ENCODE data around the gene SLAMF9. TPM values are rescaled to one million over a fixed set of nuclear protein-coding genes. Genes with fewer than 3 reads are reported as not detected.

Gene SLAMF9
- polyA plus RNA-seq, 2 of the 4 experiments (the other 2 are of a cell fraction): 0.22 to 0.25 TPM

DNA sequence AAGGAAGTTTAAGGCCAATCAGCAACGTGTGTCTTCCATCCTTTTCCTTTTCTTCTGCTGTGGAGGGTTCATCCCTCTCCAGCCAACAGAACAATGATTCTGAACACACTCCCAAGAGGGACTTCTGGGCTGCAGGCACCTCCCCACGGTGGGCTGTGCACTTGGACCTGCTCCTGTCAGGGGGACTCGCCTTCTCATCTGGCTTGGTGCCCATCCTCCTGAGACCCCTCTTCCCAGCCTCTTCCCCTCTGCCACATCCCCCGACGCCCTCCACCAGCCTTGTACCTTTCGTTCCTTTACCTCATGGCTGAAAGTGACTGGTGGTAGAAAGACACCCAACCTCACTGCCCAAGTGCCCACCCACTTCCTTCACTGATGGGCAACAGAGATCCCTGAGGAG lies 26.0 kb upstream of the SLAMF9 start:
- no peaks in the 10 kb centered on the region for H3K9me3 ChIP-seq
- POLR2A ChIA-PET: no interaction called here
- H3K4me2 ChIP-seq: no peak overlapping the region
- TF ChIP-seq, protein P1, sequence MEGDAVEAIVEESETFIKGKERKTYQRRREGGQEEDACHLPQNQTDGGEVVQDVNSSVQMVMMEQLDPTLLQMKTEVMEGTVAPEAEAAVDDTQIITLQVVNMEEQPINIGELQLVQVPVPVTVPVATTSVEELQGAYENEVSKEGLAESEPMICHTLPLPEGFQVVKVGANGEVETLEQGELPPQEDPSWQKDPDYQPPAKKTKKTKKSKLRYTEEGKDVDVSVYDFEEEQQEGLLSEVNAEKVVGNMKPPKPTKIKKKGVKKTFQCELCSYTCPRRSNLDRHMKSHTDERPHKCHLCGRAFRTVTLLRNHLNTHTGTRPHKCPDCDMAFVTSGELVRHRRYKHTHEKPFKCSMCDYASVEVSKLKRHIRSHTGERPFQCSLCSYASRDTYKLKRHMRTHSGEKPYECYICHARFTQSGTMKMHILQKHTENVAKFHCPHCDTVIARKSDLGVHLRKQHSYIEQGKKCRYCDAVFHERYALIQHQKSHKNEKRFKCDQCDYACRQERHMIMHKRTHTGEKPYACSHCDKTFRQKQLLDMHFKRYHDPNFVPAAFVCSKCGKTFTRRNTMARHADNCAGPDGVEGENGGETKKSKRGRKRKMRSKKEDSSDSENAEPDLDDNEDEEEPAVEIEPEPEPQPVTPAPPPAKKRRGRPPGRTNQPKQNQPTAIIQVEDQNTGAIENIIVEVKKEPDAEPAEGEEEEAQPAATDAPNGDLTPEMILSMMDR (IDR thresholded peaks at IDR 0.05): no peak
- TF ChIP-seq BHLHE40 (IDR thresholded peaks at IDR 0.05; ENCODE audit: low read depth, low read length) (no peak), CBX8 (IDR thresholded peaks at IDR 0.05) (no peak), SREBF2 (IDR thresholded peaks at IDR 0.05) (no peak), ZSCAN20 (CRISPR knock-in tag; IDR thresholded peaks at IDR 0.05) (no peak), POLR2A (IDR thresholded peaks at IDR 0.05; ENCODE audit: low read length) (no peak), ZFP36 (IDR thresholded peaks at IDR 0.05; ENCODE audit: borderline replicate concordance, partially characterized antibody) (no peak), EP300 (IDR thresholded peaks at IDR 0.05) (no peak), MAFK (IDR thresholded peaks at IDR 0.05; ENCODE audit: partially characterized antibody) (no peak)
- no peak overlapping the region for H3K27ac ChIP-seq
- no peaks in the 10 kb centered on the region for H3K4me1 ChIP-seq
- H3K4me3 ChIP-seq: no peak overlapping the region
- CTCF ChIA-PET: no interaction called here
- no peak for FAIRE-seq
- 15% methylated on average over 6 of the region's 6 CpGs for WGBS (ENCODE audit: missing lambda C conversion rate)
- no peak for DNase-seq (ENCODE audit: low read depth in 1 of 2, low spot score in 1 of 2)
- ATAC-seq: no peak

DNA sequence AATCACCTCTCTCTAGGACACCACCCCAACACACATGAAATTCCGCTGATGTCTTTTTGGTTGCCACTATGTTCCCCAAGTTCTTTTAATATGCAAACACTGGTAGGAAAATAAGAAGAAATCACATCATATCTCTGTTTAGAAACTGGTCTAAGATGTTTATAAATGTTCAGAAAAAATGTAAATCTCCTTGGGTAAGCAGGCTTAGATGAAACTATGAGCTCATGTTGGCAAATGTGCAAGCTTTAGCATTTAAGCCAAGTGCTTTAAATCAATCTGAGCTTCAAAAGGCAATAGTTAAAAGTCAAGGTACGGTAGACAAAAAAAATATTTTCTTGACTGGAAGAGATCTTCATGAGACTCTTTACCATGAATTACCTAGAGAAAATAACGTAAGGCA lies 25.2 kb upstream of the SLAMF9 start:
- TF ChIP-seq RAD21 (conservative IDR thresholded peaks at IDR 0.05 in 1 of 2, IDR thresholded peaks at IDR 0.05 in 1 of 2) (no peak), CHD2 (IDR thresholded peaks at IDR 0.05; ENCODE audit: low read length, partially characterized antibody) (no peak), SMC3 (IDR thresholded peaks at IDR 0.05) (no peak), TP53 (CRISPR knock-in tag; IDR thresholded peaks at IDR 0.05) (no peak), RFX5 (IDR thresholded peaks at IDR 0.05) (no peak), EP300 (IDR thresholded peaks at IDR 0.05) (no peak)
- TF ChIP-seq, protein P2, sequence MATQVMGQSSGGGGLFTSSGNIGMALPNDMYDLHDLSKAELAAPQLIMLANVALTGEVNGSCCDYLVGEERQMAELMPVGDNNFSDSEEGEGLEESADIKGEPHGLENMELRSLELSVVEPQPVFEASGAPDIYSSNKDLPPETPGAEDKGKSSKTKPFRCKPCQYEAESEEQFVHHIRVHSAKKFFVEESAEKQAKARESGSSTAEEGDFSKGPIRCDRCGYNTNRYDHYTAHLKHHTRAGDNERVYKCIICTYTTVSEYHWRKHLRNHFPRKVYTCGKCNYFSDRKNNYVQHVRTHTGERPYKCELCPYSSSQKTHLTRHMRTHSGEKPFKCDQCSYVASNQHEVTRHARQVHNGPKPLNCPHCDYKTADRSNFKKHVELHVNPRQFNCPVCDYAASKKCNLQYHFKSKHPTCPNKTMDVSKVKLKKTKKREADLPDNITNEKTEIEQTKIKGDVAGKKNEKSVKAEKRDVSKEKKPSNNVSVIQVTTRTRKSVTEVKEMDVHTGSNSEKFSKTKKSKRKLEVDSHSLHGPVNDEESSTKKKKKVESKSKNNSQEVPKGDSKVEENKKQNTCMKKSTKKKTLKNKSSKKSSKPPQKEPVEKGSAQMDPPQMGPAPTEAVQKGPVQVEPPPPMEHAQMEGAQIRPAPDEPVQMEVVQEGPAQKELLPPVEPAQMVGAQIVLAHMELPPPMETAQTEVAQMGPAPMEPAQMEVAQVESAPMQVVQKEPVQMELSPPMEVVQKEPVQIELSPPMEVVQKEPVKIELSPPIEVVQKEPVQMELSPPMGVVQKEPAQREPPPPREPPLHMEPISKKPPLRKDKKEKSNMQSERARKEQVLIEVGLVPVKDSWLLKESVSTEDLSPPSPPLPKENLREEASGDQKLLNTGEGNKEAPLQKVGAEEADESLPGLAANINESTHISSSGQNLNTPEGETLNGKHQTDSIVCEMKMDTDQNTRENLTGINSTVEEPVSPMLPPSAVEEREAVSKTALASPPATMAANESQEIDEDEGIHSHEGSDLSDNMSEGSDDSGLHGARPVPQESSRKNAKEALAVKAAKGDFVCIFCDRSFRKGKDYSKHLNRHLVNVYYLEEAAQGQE (IDR thresholded peaks at IDR 0.05): no peak
- DNase-seq (ENCODE audit: low read depth in 1 of 2, low spot score in 1 of 2) (no peak), FAIRE-seq (no peak), ATAC-seq (no peak)
- Histone ChIP-seq H3K4me3 (no peak overlapping the region), H3K9me3 (no peaks in the 10 kb centered on the region), H3K4me2 (no peak overlapping the region), H3K27ac (no peak overlapping the region), H3K4me1 (no peaks in the 10 kb centered on the region)
- WGBS (ENCODE audit: missing lambda C conversion rate): 28% methylated on average over 3 of the region's 3 CpGs
- CTCF ChIA-PET: interaction anchor here (0.7 to 2.9 kb wide), 5 partner anchors 9 to 256 kb away, joined by 3 to 14 read pairs (median 4); no protein-coding TSS in a partner anchor
- POLR2A ChIA-PET: no interaction called here

DNA sequence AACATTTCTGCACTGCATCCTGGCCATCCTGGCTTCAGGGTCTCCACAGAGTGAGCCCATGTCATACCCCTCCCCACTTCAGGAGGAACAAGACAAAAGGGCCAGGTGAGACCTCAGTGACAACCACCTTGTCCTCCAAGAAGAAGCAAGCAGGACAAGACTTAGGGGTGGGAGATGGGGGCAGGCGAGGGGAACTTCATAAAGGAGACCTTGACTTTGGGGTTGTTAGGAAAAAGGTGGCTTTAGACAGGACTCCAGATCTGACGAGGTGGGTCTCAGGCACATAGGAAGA lies 24.0 kb upstream of the SLAMF9 start:
- no peak overlapping the region for H3K4me2 ChIP-seq
- H3K9me3 ChIP-seq: no peaks in the 10 kb centered on the region
- DNase-seq (ENCODE audit: low read depth in 1 of 2, low spot score in 1 of 2) (no peak), FAIRE-seq (no peak), ATAC-seq (no peak)
- TF ChIP-seq, protein P3, sequence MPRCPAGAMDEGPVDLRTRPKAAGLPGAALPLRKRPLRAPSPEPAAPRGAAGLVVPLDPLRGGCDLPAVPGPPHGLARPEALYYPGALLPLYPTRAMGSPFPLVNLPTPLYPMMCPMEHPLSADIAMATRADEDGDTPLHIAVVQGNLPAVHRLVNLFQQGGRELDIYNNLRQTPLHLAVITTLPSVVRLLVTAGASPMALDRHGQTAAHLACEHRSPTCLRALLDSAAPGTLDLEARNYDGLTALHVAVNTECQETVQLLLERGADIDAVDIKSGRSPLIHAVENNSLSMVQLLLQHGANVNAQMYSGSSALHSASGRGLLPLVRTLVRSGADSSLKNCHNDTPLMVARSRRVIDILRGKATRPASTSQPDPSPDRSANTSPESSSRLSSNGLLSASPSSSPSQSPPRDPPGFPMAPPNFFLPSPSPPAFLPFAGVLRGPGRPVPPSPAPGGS (IDR thresholded peaks at IDR 0.05): no peak
- TF ChIP-seq TP53 (CRISPR knock-in tag; IDR thresholded peaks at IDR 0.05) (no peak), NR3C1 (IDR thresholded peaks at IDR 0.05) (no peak), EHF (CRISPR knock-in tag; IDR thresholded peaks at IDR 0.05) (no peak), CHD2 (IDR thresholded peaks at IDR 0.05; ENCODE audit: low read length, partially characterized antibody) (no peak), HOXA7 (CRISPR knock-in tag; IDR thresholded peaks at IDR 0.05) (no peak)
- TF ChIP-seq, protein P4, sequence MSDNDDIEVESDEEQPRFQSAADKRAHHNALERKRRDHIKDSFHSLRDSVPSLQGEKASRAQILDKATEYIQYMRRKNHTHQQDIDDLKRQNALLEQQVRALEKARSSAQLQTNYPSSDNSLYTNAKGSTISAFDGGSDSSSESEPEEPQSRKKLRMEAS (IDR thresholded peaks at IDR 0.05): no peak
- POLR2A ChIA-PET: no interaction called here
- no peak overlapping the region for H3K27ac ChIP-seq
- CTCF ChIA-PET: interaction anchor here (2.9 kb wide), 1 partner anchor 29 kb away, joined by 14 read pairs; no protein-coding TSS in a partner anchor
- H3K4me1 ChIP-seq: no peaks in the 10 kb centered on the region
- no peak overlapping the region for H3K4me3 ChIP-seq
- 4% methylated on average over 2 of the region's 2 CpGs for WGBS (ENCODE audit: missing lambda C conversion rate)

All from A549 (cell line).